HUES6 (cell line): ENCODE results near the gene NXPE4.
"Not testable (repeated sequence)": the region's sequence is repeated elsewhere in the genome, so short reads cannot be mapped to it uniquely, and the experiment has no call there.

Experiments used
- H3K27ac ChIP-seq: 2 replicates; pipeline ENCODE4 v1.7.0; 2013; ENCODE audit warnings: low read depth, mild to moderate bottlenecking, low read length, inconsistent platforms
- H3K27me3 ChIP-seq: 2 replicates; pipeline ENCODE4 v1.6.1; 2013; ENCODE audit warnings: low read length; ENCODE audit not compliant: control insufficient read depth, insufficient read depth
- H3K36me3 ChIP-seq: 2 replicates; pipeline ENCODE4 v1.6.1; 2013; ENCODE audit warnings: low read length; ENCODE audit not compliant: control insufficient read depth, insufficient read depth
- H3K4me1 ChIP-seq: 2 replicates; pipeline ENCODE4 v1.6.1; 2013; ENCODE audit warnings: low read length; ENCODE audit not compliant: control insufficient read depth, insufficient read depth
- H3K4me3 ChIP-seq: 2 replicates; pipeline ENCODE4 v1.5.1; 2013; ENCODE audit warnings: low read depth, low read length
- H3K9ac ChIP-seq: one replicate; pipeline ENCODE4 v1.6.1; 2013; ENCODE audit warnings: mild to moderate bottlenecking, low read length
- H3K9me3 ChIP-seq: 2 replicates; pipeline ENCODE4 v1.6.1; 2013; ENCODE audit warnings: low read depth, low read length; ENCODE audit not compliant: control insufficient read depth, insufficient read depth

Gene NXPE4

DNA sequence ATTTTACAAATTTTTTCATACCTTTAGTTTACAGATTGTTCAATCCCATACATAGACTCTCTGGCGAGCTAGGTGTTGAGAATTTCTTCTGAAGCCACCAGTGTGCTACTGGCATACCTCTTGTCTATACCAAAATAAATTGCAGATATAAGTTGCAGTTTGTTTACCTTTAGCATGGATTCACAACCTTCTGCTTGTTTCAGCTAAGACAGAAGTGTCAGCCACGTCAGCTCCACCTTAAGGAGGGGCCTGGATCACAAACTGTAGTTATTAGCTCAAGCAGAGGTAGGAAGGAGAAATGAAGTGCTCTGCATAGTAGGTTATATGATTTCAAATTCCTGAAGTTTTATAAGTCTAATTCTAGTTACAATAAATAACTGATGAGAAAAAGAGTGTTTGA, at the start of gene NXPE4:
Gene NXPE4 (minus strand): TSS at position 216 of the 400 bp plus-strand sequence. CDS start 1,027 bp downstream, outside the sequence.
- H3K27me3 ChIP-seq, result no peaks in the 10 kb centered on the region

GRCh38 chr11:114639440-114639839, 43.9 kb upstream of the NXPE4 start:
- H3K4me3 ChIP-seq, result 0 out of 2 replicates have a peak overlapping the region, but pooled peaks have one; percentile 23
- not testable (repeated sequence) for H3K36me3 ChIP-seq, H3K27me3 ChIP-seq, H3K4me1 ChIP-seq, H3K27ac ChIP-seq, H3K9me3 ChIP-seq, H3K9ac ChIP-seq

More for the DNA sequence above, at the start of gene NXPE4:
- no peaks in the 10 kb centered on the region for H3K9me3 ChIP-seq
- no peaks in the 10 kb centered on the region for H3K36me3 ChIP-seq
- H3K9ac ChIP-seq, result no peak within 1 kb of the TSS
- H3K4me1 ChIP-seq, result no peaks in the 10 kb centered on the region
- no peak within 1 kb of the TSS for H3K27ac ChIP-seq
- no peak within 1 kb of the TSS for H3K4me3 ChIP-seq

DNA sequence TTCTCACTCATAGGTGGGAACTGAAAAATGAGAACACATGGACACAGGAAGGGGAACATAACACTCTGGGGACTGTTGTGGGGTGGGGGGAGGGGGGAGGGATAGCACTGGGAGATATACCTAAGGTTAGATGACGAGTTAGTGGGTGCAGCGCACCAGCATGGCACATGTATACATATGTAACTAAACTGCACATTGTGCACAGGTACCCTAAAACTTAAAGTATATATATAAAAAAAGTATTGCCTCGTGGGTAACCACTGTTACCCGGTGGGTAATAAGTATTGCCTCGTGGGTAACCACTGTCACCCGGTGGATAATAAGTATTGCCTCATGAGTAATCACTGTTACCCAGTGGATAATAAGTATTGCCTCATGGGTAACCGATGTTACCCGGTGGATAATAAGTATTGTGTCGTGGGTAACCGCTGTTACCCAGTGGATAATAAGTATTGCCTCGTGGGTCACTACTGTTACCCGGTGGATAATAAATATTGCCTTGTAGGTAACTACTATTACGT, 35.9 kb upstream of the NXPE4 start:
- H3K9ac ChIP-seq, H3K9me3 ChIP-seq, H3K4me3 ChIP-seq, H3K27me3 ChIP-seq, H3K36me3 ChIP-seq, H3K27ac ChIP-seq, H3K4me1 ChIP-seq: not testable (repeated sequence)

DNA sequence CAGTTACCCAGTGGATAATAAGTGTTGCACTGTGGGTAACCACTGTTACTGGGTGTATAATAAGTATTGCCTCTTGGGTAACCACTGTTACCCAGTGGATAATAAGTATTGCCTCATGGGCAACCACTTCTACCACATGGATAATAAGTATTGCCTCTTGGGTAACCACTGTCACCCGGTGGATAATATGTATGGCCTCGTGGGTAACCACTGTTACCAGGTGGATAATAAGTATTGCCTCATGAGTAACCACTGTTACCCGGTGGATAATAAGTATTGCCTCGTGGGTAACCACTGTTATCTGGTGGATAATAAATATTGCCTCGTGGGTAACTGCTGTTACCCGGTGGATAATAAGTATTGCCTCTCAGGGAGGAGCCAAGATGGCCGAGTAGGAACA, 29.7 kb upstream of the NXPE4 start:
- Histone ChIP-seq H3K4me1 (no peaks in the 10 kb centered on the region), H3K27me3 (no peaks in the 10 kb centered on the region), H3K27ac (no peak overlapping the region), H3K4me3 (no peak overlapping the region), H3K9me3 (peaks cover 55% of the 10 kb centered on the region), H3K36me3 (no peaks in the 10 kb centered on the region), H3K9ac (no peak overlapping the region)

- Histone ChIP-seq H3K27me3 (no peaks in the 10 kb centered on the region), H3K27ac (no peak overlapping the region), H3K9ac (no peak overlapping the region), H3K9me3 (peaks cover 62% of the 10 kb centered on the region), H3K4me3 (no peak overlapping the region), H3K4me1 (no peaks in the 10 kb centered on the region), H3K36me3 (no peaks in the 10 kb centered on the region)
Observed at GRCh38 chr11:114624455-114625207, 29.0 kb upstream of the NXPE4 start.

DNA sequence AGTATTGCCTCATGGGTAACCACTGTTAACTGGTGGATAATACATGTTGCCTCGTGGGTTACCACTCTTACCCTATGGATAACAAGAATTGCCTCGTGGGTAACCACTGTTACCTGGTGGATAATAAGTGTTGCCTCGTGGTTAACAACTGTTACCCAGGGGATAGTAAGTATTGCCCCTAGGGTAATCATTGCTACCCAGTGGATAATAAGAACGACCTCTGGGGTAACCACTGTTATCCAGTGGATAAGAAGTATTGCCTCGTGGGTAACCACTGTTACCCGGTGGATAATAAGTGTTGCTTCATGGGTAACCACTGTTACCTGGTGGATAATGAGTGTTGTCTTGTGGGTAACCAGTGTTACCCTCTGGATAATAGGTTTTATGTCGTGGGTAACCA, 28.1 kb upstream of the NXPE4 start:
- Histone ChIP-seq H3K27me3 (no peaks in the 10 kb centered on the region), H3K9ac (no peak overlapping the region), H3K27ac (no peak overlapping the region), H3K9me3 (peaks cover 70% of the 10 kb centered on the region), H3K4me3 (no peak overlapping the region), H3K36me3 (no peaks in the 10 kb centered on the region), H3K4me1 (no peaks in the 10 kb centered on the region)

- Histone ChIP-seq H3K9me3 (peaks cover 79% of the 10 kb centered on the region), H3K36me3 (no peaks in the 10 kb centered on the region), H3K27ac (no peak overlapping the region), H3K4me1 (no peaks in the 10 kb centered on the region), H3K9ac (no peak overlapping the region), H3K27me3 (no peaks in the 10 kb centered on the region), H3K4me3 (no peak overlapping the region)
Observed at GRCh38 chr11:114622858-114623257, 27.3 kb upstream of the NXPE4 start.

DNA sequence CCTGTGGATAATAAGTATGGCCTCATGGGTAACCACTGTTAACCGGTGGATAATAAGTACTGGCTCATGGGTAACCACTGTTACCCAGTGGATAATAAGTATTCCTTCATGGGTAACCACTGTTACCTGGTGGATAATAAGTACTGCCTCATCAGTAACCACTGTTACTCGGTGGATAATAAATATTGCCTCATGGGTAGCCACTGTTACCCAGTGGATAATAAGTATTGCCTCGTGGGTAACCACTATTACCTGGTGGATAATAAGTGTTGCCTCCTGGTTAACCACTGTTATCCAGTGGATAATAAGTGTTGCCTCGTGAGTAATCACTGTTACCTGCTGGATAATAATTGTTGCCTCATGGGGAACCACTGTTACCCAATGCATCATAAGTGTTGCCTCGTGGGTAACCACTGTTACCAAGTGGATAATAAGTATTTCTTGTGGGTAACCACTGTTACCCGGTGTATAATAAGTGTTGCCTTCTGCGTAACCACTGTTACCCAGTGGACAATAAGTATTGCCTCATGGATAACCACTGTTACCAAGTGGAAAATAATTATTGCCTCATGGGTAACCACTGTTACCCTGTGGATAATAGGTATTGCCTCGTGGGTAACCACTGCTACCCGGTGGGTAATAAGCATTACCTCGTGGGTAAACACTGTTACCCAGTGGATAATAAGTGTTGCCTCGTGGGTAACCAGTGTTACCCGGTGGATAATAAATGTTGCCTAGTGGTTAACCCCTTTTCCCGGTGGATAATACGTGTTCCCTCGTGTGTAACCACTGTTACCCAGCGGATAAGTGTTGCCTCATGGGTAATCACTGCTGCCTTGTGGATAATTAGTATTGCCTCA, 26.6 kb upstream of the NXPE4 start:
- H3K9ac ChIP-seq, result no peak overlapping the region
- no peaks in the 10 kb centered on the region for H3K36me3 ChIP-seq
- peaks cover 86% of the 10 kb centered on the region for H3K9me3 ChIP-seq

GRCh38 chr11:114621072-114621471, 25.5 kb upstream of the NXPE4 start:
- Histone ChIP-seq H3K27ac (no peak overlapping the region), H3K4me1 (no peaks in the 10 kb centered on the region), H3K9me3 (peaks cover 97% of the 10 kb centered on the region), H3K9ac (no peak overlapping the region), H3K36me3 (no peaks in the 10 kb centered on the region), H3K4me3 (no peak overlapping the region), H3K27me3 (no peaks in the 10 kb centered on the region)

More for the DNA sequence above, 26.6 kb upstream of the NXPE4 start:
- H3K27ac ChIP-seq, result no peak overlapping the region
- H3K4me3 ChIP-seq, result no peak overlapping the region
- H3K4me1 ChIP-seq, result no peaks in the 10 kb centered on the region
- no peaks in the 10 kb centered on the region for H3K27me3 ChIP-seq

DNA sequence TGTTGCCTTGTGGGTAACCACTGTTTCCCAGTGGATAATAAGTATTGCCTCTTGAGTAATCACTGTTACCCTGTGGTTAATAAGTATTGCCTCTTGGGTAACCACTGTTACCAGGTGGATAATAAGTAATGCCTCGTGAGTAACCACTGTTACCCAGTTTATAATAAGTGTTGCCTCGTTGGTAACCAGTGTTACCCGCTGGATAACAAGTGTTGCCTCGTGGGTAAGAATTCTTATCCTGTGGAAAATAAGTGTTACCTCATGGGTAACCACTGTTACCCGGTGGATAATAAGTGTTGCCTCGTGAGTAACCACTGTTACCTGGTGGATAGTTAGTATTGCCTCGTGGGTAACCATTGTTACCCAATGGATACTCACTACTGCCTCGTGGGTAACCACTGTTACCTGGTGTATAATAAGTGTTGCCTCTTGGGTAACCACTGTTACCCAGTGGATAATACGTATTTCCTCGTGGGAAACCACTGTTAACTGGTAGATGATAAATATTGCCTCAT, 24.1 kb upstream of the NXPE4 start:
- no peak overlapping the region for H3K27ac ChIP-seq

DNA sequence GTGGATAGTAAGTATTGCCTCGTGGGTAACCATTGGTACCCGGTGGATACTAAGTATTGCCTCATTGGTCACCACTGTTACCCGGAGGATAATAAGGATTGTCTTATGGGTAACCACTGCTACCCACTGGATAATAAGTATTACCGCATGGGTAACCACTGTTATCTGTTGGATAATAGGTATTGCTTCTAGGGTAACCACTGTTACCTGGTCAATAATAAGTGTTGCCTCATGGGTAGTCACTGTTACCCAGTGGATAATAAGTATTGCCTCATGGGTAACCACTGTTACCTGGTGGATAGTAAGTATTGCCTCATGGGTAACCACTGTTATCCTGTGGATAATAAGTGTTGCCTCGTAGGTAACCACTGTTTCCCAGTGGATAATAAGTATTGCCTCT, 22.6 kb upstream of the NXPE4 start:
- H3K36me3 ChIP-seq, result no peaks in the 10 kb centered on the region
- no peaks in the 10 kb centered on the region for H3K4me1 ChIP-seq
- no peak overlapping the region for H3K9ac ChIP-seq
- H3K4me3 ChIP-seq, result no peak overlapping the region
- H3K27me3 ChIP-seq, result no peaks in the 10 kb centered on the region
- no peak overlapping the region for H3K27ac ChIP-seq
- peaks cover 98% of the 10 kb centered on the region for H3K9me3 ChIP-seq

More for the DNA sequence above, 24.1 kb upstream of the NXPE4 start:
- no peaks in the 10 kb centered on the region for H3K27me3 ChIP-seq
- no peak overlapping the region for H3K4me3 ChIP-seq
- no peaks in the 10 kb centered on the region for H3K36me3 ChIP-seq
- H3K9me3 ChIP-seq, result peaks cover 99% of the 10 kb centered on the region
- no peak overlapping the region for H3K9ac ChIP-seq
- no peaks in the 10 kb centered on the region for H3K4me1 ChIP-seq
